ENCODE data around the gene EEF1A2. TPM values are rescaled to one million over a fixed set of nuclear protein-coding genes. Genes with fewer than 3 reads are reported as not detected.
"Not testable (repeated sequence)": the region's sequence is repeated elsewhere in the genome, so short reads cannot be mapped to it uniquely, and the experiment has no call there.

Gene EEF1A2
- total RNA-seq, 2 experiments from 2014 or later = not detected

- ChIA-PET CTCF (no interaction called here), POLR2A (no interaction called here)
- ATAC-seq (no peak), DNase-seq (no peak)
- Mint-ChIP-seq H3K4me3 (no peak overlapping the region), H3K36me3 (ENCODE audit: low read depth) (no peaks in the 10 kb centered on the region), H3K27me3 (ENCODE audit: low read depth) (peaks cover 10% of the 10 kb centered on the region), H3K9me3 (ENCODE audit: insufficient read depth) (no peaks in the 10 kb centered on the region), H3K27ac (no peak overlapping the region), H3K4me1 (ENCODE audit: low read depth) (no peaks in the 10 kb centered on the region)
Measured at GRCh38 chr20:63487116-63487764, 11.6 kb downstream of the EEF1A2 start.

DNA sequence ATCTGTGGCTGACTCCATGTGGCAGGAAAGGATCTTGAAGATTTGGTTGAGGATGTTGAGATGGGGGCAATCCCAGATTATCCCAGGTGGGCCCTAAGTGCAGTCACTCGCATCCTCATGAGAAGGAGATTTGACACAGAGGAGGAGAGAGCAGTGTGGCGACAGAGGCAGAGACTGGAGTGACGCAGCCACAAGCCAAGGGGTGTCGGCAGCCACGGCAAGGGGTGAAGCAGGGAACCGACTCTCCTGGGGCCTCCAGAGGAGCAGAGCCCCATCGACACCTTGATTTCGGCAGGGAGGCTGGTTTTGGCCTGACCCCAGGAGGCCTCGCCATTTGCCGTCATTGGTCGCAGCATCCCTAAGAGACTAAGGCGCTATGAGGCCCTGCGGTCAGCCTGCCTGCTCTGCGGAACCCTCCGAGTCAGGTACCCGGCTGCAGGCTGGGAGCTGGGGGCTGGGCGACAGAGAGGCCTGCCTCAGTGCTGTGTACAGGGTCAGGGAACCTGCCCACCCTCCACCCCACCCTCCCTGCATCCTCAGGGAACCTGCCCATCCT is 12.5 kb downstream of the EEF1A2 start:
- H3K27ac Mint-ChIP-seq = no peak overlapping the region
- peaks cover 12% of the 10 kb centered on the region for H3K27me3 Mint-ChIP-seq (ENCODE audit: low read depth)
- ChIA-PET POLR2A (no interaction called here), CTCF (no interaction called here)
- H3K4me3 Mint-ChIP-seq = no peak overlapping the region
- H3K36me3 Mint-ChIP-seq (ENCODE audit: low read depth) = no peaks in the 10 kb centered on the region
- no peaks in the 10 kb centered on the region for H3K9me3 Mint-ChIP-seq (ENCODE audit: insufficient read depth)
- H3K4me1 Mint-ChIP-seq (ENCODE audit: low read depth) = no peaks in the 10 kb centered on the region
- ATAC-seq = no peak
- DNase-seq = no peak

DNA sequence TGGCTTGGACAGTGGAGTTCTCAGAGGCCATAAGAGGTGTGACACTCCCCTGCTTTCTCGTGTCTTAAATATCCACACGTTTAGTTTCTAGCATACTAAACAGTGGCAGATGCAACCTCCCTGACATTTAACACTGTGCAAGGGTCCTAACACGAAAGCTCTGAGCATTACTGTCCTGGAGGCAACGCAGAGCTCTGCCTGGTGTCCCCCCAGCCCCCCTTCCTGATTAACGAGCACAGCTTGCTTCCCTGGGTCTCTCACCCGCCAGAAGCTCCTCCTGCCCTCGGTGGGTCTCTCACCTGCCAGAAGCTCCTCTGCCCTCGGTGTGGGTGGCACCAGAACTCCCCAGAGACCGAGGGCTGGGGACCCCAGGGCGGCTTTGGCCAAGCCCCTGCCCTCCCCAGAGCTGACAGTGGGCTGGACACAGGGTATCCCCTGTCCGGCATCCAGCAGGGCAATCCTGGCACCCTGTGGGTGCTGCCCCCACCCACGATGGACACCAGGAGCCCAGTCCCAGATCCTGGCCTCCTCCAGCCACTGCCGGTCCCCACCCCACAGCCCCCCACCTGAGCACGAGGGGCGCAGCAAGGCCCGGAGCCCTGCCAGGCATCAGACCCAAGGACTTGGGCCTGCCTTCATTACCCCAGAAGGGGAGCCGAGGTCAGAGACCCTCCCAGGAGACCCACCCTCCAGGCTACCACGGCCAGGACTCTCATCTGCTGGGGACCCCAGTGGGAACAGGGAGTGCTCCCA is 14.1 kb downstream of the EEF1A2 start:
- no peak for DNase-seq
- ATAC-seq = no peak
- Mint-ChIP-seq H3K9me3 (ENCODE audit: insufficient read depth) (no peaks in the 10 kb centered on the region), H3K27me3 (ENCODE audit: low read depth) (peaks cover 13% of the 10 kb centered on the region), H3K36me3 (ENCODE audit: low read depth) (no peaks in the 10 kb centered on the region), H3K27ac (no peak overlapping the region), H3K4me1 (ENCODE audit: low read depth) (no peaks in the 10 kb centered on the region), H3K4me3 (no peak overlapping the region)
- ChIA-PET POLR2A (no interaction called here), CTCF (interaction anchor here (1.9 kb wide), 1 partner anchor 12 kb away, joined by 6 read pairs; no protein-coding TSS in a partner anchor)

- H3K27ac Mint-ChIP-seq = no peak overlapping the region
- ChIA-PET POLR2A (no interaction called here), CTCF (interaction anchor here (1.9 kb wide), 1 partner anchor 12 kb away, joined by 6 read pairs; no protein-coding TSS in a partner anchor)
Measured at GRCh38 chr20:63484236-63484635, 14.6 kb downstream of the EEF1A2 start.

GRCh38 chr20:63483834-63484233 is 15.0 kb downstream of the EEF1A2 start:
- CTCF ChIA-PET = interaction anchor here (1.9 kb wide), 1 partner anchor 13 kb away, joined by 6 read pairs; no protein-coding TSS in a partner anchor
- H3K27ac Mint-ChIP-seq = no peak overlapping the region
- POLR2A ChIA-PET = no interaction called here
- DNase-seq (no peak), ATAC-seq (no peak)
- H3K27me3 Mint-ChIP-seq (ENCODE audit: low read depth) = peaks cover 6% of the 10 kb centered on the region
- H3K9me3 Mint-ChIP-seq (ENCODE audit: insufficient read depth) = no peaks in the 10 kb centered on the region
- no peaks in the 10 kb centered on the region for H3K4me1 Mint-ChIP-seq (ENCODE audit: low read depth)
- no peaks in the 10 kb centered on the region for H3K36me3 Mint-ChIP-seq (ENCODE audit: low read depth)
- no peak overlapping the region for H3K4me3 Mint-ChIP-seq

More at GRCh38 chr20:63484236-63484635, 14.6 kb downstream of the EEF1A2 start:
- no peaks in the 10 kb centered on the region for H3K36me3 Mint-ChIP-seq (ENCODE audit: low read depth)
- H3K9me3 Mint-ChIP-seq (ENCODE audit: insufficient read depth) = no peaks in the 10 kb centered on the region
- H3K4me1 Mint-ChIP-seq (ENCODE audit: low read depth) = no peaks in the 10 kb centered on the region
- peaks cover 10% of the 10 kb centered on the region for H3K27me3 Mint-ChIP-seq (ENCODE audit: low read depth)
- no peak for ATAC-seq
- no peak overlapping the region for H3K4me3 Mint-ChIP-seq
- no peak for DNase-seq

DNA sequence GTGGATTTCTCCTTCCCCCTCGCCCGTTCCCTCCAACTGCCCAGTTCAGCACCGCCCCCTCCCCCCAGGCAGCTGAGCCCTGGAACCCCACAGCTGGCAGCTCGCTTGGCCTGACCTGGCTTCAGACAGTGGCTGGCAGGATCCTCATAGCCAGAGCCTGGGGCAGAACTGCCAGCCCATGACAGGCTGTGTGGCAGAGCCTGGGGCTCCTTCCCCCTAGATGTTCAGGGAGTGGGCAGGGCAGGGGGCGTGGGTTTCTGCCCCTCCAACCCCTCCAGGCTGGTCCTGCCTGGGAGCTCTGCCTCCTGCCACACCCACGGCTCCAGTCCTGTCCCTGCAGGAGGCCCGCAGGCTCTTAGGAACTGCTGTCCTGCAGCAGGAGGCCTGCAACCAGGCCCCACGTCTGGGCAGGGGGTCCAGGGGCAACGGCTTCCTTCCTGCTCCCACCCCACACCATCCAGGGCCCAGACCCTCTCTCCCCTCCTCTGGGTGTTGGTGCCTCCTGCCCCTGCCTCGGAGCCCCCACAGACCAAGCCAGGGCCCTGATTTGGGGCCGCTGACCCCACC is 16.8 kb downstream of the EEF1A2 start:
- H3K36me3 Mint-ChIP-seq (ENCODE audit: low read depth) = no peaks in the 10 kb centered on the region
- ChIA-PET POLR2A (no interaction called here), CTCF (interaction anchor here (2.1 kb wide), 1 partner anchor 14 kb away, joined by 7 read pairs; no protein-coding TSS in a partner anchor)
- H3K4me3 Mint-ChIP-seq = no peak overlapping the region
- H3K4me1 Mint-ChIP-seq (ENCODE audit: low read depth) = no peaks in the 10 kb centered on the region
- ATAC-seq (no peak), DNase-seq (no peak)
- H3K27ac Mint-ChIP-seq = no peak overlapping the region
- peaks cover 5% of the 10 kb centered on the region for H3K27me3 Mint-ChIP-seq (ENCODE audit: low read depth)
- no peaks in the 10 kb centered on the region for H3K9me3 Mint-ChIP-seq (ENCODE audit: insufficient read depth)

GRCh38 chr20:63481503-63481902 is 17.4 kb downstream of the EEF1A2 start:
- ChIA-PET POLR2A (no interaction called here), CTCF (interaction anchor here (2.1 kb wide), 1 partner anchor 15 kb away, joined by 7 read pairs; no protein-coding TSS in a partner anchor)
- H3K4me1 Mint-ChIP-seq (ENCODE audit: low read depth) = no peaks in the 10 kb centered on the region
- peaks cover 5% of the 10 kb centered on the region for H3K27me3 Mint-ChIP-seq (ENCODE audit: low read depth)
- DNase-seq = no peak
- H3K9me3 Mint-ChIP-seq (ENCODE audit: insufficient read depth) = no peaks in the 10 kb centered on the region
- no peak overlapping the region for H3K27ac Mint-ChIP-seq
- no peak for ATAC-seq
- H3K36me3 Mint-ChIP-seq (ENCODE audit: low read depth) = no peaks in the 10 kb centered on the region
- H3K4me3 Mint-ChIP-seq = no peak overlapping the region

- H3K4me3 Mint-ChIP-seq, CTCF ChIA-PET, POLR2A ChIA-PET: not testable (repeated sequence)
Measured at GRCh38 chr20:63479695-63480419, 19.0 kb downstream of the EEF1A2 start.

DNA sequence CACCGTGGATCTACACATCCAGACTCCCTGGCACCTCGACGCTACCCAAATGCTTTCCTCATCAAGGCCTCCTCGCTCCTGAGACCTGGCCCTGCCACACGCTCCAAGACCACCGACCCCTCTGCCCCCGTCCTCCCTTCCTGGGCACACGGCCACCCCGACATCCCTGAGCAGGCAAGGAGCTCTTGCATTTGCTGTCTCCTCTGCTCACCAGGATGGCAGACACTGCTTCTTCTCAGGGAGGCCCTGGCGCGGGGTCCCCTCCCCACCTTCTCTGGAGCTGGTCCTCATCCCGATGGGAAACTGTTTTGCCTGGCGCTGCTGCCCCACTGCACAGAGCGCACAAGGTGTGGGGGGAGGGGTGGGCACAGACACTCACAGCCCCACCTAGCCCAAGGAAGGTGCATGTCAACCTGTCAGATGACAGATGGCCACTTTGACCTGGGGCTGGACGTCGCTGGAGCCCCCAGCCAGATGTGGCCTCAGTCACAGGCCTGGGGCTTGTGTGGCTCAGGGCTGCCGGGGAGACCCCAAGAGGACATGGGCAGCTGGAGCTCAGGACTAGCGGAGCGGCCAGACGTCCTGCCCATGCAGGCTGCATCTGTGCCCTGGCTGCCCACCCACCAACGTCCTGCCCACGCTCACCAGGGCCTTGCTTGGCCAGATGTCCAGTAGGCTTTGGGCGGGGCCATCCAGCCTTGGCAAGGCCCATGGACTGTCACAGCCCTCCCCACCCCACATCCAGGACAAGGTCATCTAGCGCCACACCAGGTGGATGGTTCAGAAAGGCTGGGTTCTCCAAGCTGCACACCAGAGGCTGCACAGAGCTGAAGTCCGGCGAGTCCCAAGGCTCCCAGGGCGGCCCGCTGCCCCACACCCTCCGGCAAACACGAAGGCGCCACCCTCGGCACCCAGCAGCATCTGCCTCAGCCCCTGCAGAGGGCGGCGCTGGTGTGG is 20.3 kb downstream of the EEF1A2 start:
- CTCF ChIA-PET = no interaction called here

More at GRCh38 chr20:63479695-63480419, 19.0 kb downstream of the EEF1A2 start:
- DNase-seq; H3K9me3 Mint-ChIP-seq (ENCODE audit: insufficient read depth); H3K4me1 Mint-ChIP-seq (ENCODE audit: low read depth); ATAC-seq; H3K27me3 Mint-ChIP-seq (ENCODE audit: low read depth); H3K36me3 Mint-ChIP-seq (ENCODE audit: low read depth); H3K27ac Mint-ChIP-seq: not testable (repeated sequence)

DNA sequence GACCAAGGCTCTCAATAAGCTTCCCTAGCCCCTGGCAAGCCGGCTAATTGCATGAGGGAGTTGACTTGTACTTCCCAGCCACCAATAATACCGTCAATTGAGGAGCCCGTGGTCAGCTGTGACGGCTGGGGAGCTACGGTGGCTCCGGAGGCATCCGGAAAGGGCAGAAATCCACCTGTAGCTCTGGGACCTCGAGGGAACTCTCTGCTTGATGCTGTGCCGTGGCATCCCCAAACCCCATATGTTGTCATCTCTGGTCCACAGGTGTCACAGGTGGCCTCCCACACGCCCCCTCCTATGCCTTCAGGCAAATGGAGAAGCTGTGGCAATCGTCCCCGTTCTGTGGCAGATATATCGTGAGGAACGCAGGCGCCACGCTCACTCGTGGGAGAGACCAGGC is 20.9 kb downstream of the EEF1A2 start:
- ATAC-seq (no peak), DNase-seq (no peak)
- Mint-ChIP-seq H3K4me3 (no peak overlapping the region), H3K27ac (no peak overlapping the region), H3K27me3 (ENCODE audit: low read depth) (peaks cover 15% of the 10 kb centered on the region), H3K9me3 (ENCODE audit: insufficient read depth) (no peaks in the 10 kb centered on the region), H3K36me3 (ENCODE audit: low read depth) (no peaks in the 10 kb centered on the region), H3K4me1 (ENCODE audit: low read depth) (peaks cover 1% of the 10 kb centered on the region)
- CTCF ChIA-PET = no interaction called here
- POLR2A ChIA-PET = no interaction called here

More for the DNA sequence above, 20.3 kb downstream of the EEF1A2 start:
- Mint-ChIP-seq H3K36me3 (ENCODE audit: low read depth) (no peaks in the 10 kb centered on the region), H3K27ac (no peak overlapping the region), H3K27me3 (ENCODE audit: low read depth) (peaks cover 16% of the 10 kb centered on the region), H3K4me3 (no peak overlapping the region), H3K4me1 (ENCODE audit: low read depth) (peaks cover 1% of the 10 kb centered on the region), H3K9me3 (ENCODE audit: insufficient read depth) (no peaks in the 10 kb centered on the region)
- ATAC-seq (no peak), DNase-seq (no peak)
- POLR2A ChIA-PET = no interaction called here

All from activated CD8-positive, alpha-beta T cell treated with anti-CD3 and anti-CD28 coated beads, Interleukin-2, amount 10 ng/mL, durations not matched to agents 7 days and 5 days (primary cell).